Testis (tissue), 2 donors: ENCODE results near the gene DPYD.

ENCODE experiments used
- CTCF ChIP-seq, 3 experiments: fragments of 450-650 bp in 2 of 3; fragments of 200-600 bp in 1 of 3; sonication (generic) in 1 of 3; IDR thresholded peaks; one replicate each; pipeline ENCODE4 v1.5.1; 2016 to 2019; ENCODE audit warnings: antibody characterized with exemption in 3 of 3, mild to moderate bottlenecking in 2 of 3, moderate library complexity in 1 of 3
- POLR2A ChIP-seq: fragments of 450-650 bp; IDR thresholded peaks from one replicate; pipeline ENCODE4 v1.6.1; 2017; ENCODE audit warnings: antibody characterized with exemption, mild to moderate bottlenecking, moderate library complexity

DNA sequence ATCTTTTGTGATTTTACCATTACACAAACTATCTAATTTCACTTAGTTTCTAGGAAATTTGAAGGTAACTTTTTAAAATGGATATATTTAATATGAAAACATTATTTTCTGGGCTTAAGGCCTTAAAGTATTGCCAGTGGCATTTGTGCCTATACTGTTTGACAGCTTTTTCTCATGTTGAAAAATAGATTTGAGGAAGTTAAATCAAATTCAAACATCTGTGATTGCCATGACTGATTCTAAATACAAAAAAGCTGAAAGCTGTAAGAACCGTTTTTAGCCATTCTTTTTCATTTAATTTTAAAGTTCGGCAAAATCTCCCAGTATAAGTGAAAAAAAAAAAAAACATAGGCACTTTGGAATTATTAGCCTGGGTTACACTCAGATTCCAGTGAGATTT lies 301.1 kb downstream of the DPYD start:
- TF ChIP-seq CTCF (IDR thresholded peaks at IDR 0.05) (no peak), POLR2A (no peak)
